GM19035 (cell line): ENCODE measurements around the gene CDK14.

Experiments
- ATAC-seq: cut with Tn5 transposase; IDR thresholded peaks from one replicate; pipeline ENCODE4 v1.9.1; 2021; ENCODE audit not compliant: unreplicated experiment

CDK14 gene

GRCh38 chr7:90677486-90678404 is 81.6 kb downstream of the CDK14 start:
- ATAC-seq, result no peak

- ATAC-seq, result no peak
These were observed 82.9 kb downstream of the CDK14 start for GRCh38 chr7:90678986-90679385.

DNA sequence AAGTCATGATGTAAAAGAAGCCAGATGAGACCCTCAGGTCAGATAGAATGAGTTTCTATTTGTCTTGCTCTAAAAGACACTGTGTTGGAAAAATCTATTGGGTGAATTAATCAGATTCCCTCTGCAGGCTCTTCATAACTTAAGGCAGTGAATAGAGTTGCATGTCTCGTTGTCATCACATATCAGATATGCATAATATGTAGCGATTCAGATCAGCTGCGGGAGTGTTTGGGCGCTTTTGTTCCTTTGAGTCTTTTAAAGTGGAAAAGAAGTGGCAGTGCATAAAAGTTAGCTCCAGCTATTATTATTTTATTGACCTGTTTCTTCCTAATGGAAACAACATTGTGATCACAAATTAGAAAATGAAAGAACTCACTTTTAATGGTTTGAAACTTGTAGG is 84.4 kb downstream of the CDK14 start:
- ATAC-seq, result no peak

GRCh38 chr7:90681336-90682022 is 85.4 kb downstream of the CDK14 start:
- no peak for ATAC-seq

GRCh38 chr7:90686146-90686545 is 90.0 kb downstream of the CDK14 start:
- ATAC-seq, result no peak

GRCh38 chr7:90688810-90689209 is 92.7 kb downstream of the CDK14 start:
- ATAC-seq, result no peak

DNA sequence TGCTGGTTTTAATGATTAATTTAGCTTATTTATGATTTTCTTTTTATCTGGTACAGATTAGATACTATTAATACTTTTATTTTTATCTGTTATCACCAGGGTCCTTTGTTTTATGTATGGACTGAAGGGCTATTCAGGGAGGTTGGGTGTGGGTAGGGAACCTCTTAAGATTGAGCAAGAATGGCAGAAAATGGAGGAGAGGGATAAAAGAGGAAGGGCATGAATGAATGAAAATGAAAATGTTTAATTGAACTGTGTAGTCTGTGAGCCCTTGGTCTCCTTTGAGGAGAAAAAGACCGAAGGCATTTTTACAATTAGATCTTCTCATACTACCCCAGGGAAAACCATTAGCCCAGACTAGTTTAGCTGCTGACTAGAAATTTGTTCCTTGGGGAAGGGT is 93.1 kb downstream of the CDK14 start:
- ATAC-seq, result no peak

- ATAC-seq, result no peak
These were observed 94.2 kb downstream of the CDK14 start for GRCh38 chr7:90690159-90690858.

DNA sequence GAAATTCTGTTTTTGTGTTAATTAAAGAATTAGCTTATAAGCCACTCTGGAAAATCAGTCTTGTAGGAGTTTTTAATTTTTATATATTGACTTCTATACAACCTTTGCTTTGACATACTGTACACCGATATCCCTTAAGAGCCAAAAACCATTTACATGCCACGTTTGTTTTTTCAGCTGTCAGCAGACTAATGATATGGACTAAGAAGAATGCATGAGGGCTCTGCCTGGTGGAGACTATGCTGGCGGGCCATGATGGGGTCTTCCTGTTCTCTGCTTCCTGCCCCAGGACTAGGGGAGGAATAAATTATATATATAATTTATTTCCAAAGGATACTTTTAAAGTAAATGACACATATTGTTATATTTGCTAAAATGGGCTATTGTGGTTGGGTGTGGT is 96.3 kb downstream of the CDK14 start:
- ATAC-seq, result no peak

GRCh38 chr7:90692947-90693346 is 96.8 kb downstream of the CDK14 start:
- no peak for ATAC-seq

GRCh38 chr7:90693939-90694338 is 97.8 kb downstream of the CDK14 start:
- ATAC-seq, result no peak

GRCh38 chr7:90698616-90699015 is 102.5 kb downstream of the CDK14 start:
- no peak for ATAC-seq

GRCh38 chr7:90701021-90701420 is 104.9 kb downstream of the CDK14 start:
- no peak for ATAC-seq

- ATAC-seq, result no peak
These were observed 105.7 kb downstream of the CDK14 start for GRCh38 chr7:90701771-90702170.

- no peak for ATAC-seq
These were observed 109.4 kb downstream of the CDK14 start for GRCh38 chr7:90705391-90706071.

DNA sequence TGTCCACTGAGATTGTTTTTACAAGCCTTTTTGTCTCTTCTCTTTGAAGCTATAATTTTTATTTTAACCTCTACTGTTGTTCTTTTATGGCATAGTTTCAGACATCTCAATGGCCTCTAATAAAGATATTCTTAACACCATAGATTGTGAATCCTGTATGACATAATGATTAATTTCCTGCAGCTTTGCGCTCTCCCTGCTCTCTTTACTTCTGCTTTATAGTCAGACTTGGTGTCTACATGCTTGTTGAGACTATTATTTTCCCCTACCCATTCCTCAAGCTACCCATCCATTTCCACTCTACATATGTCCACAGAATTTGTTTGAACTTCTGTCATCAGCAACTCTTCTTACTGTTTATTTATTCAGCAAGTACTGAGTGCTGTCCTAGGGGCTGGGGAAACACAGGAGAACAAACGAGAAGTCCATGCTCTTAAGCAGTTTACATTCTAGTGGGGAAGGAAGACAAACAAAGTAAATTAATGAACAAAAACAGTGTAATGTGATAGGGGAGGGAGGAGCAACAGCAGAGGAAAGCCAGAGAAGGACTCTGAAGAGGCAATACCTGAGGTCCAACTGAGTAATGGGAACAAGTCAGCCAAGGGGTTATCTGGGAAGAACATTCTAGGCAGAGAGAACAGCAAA is 110.1 kb downstream of the CDK14 start:
- no peak for ATAC-seq

- ATAC-seq, result peak; percentile 72
These were observed 112.8 kb downstream of the CDK14 start for GRCh38 chr7:90708841-90709317.

DNA sequence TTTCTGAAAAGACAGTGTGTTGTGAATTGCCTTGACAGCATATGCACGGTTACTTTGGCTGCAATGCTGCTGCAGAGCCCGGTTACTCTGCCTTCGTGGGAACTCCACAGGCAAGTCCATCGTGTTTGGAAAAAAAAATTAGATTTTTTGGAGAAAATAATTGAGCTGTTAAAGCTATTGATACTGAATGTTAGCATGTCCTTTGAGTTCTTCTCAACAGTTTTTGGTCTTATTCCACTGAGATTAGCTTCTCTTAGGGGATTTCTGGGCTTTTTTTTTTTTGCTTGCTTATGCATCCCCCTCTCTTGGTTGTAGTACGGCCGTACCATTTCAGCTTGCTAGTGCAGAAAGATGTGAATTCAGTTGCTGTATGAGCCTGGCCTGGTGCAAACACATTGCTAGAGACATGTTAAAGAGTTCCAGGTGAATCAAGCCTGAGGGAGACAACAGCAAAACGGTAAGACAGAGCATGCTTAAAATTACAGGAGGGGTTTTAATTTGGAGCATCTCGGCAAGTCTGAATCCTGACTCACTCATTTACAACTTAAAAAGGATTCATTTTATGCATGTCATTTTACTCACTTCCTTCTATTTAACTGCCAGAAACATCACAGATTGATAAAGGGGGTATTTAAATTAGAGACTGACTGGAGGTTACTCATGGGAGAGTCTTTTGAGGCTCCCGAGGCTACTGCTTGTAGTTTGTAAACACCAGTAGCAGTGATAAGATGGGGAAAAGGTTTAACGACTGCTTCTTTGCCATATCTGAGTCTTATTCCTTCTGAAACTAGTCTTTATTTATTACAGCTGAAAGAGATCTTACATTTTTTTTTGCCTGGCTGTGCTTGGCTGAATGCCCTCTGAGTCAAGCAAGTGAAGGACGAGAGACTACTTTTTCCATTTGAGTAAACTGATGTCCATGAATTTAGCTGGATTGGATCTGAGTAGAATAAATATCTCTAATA is 113.7 kb downstream of the CDK14 start:
- ATAC-seq, result peak; percentile 42

DNA sequence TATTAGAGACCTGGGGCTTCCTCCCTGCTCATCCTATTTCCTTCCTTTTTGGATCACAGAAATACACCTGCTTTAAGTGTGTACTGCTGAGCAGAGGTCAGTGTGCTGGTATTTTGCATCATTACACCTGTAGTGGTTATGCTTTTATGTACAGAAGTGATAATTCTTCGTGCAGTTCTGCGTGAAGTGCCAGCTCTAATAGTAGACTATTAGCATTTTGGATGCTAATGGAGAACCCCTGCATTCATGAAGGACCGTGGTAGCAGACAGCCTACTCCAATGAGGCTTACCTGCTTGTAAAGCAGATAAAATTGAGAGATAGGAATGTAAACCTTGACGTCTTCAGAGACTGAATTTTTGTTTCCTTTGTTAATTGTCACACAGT is 114.3 kb downstream of the CDK14 start:
- no peak for ATAC-seq
